Middle frontal gyrus (tissue), 1 donor: ENCODE results near the gene DRGX.

Source experiments
- DNase-seq: peaks from one replicate; pipeline ENCODE4 v3.0.0-alpha.2; 2015; ENCODE audit warnings: low spot score; ENCODE audit errors: extremely low spot score

Gene DRGX

GRCh38 chr10:49347342-49347741 is 48.5 kb downstream of the DRGX start:
- DNase-seq = no peak

- DNase-seq = no peak
Observed at GRCh38 chr10:49344840-49345239, 51.0 kb downstream of the DRGX start.

GRCh38 chr10:49338604-49339003 is 57.3 kb downstream of the DRGX start:
- DNase-seq = no peak

GRCh38 chr10:49335364-49335972 is 60.4 kb downstream of the DRGX start:
- no peak for DNase-seq

GRCh38 chr10:49334964-49335363 is 60.9 kb downstream of the DRGX start:
- no peak for DNase-seq

GRCh38 chr10:49333192-49333591 is 62.7 kb downstream of the DRGX start:
- DNase-seq = no peak

GRCh38 chr10:49332768-49333167 is 63.1 kb downstream of the DRGX start:
- DNase-seq = no peak

- DNase-seq = no peak
Observed at GRCh38 chr10:49332333-49332732, 63.6 kb downstream of the DRGX start.

- no peak for DNase-seq
Observed at GRCh38 chr10:49331431-49331830, 64.5 kb downstream of the DRGX start.

- DNase-seq = no peak
Observed at GRCh38 chr10:49330127-49330665, 65.7 kb downstream of the DRGX start.

GRCh38 chr10:49329146-49329505 is 66.8 kb downstream of the DRGX start:
- no peak for DNase-seq

- DNase-seq = no peak
Observed at GRCh38 chr10:49328401-49329145, 67.3 kb downstream of the DRGX start.

- no peak for DNase-seq
Observed at GRCh38 chr10:49327036-49327813, 68.7 kb downstream of the DRGX start.

GRCh38 chr10:49325916-49326783 is 69.7 kb downstream of the DRGX start:
- no peak for DNase-seq

GRCh38 chr10:49325131-49325915 is 70.6 kb downstream of the DRGX start:
- no peak for DNase-seq

- DNase-seq = no peak
Observed at GRCh38 chr10:49324711-49325110, 71.2 kb downstream of the DRGX start.

- no peak for DNase-seq
Observed at GRCh38 chr10:49323896-49324270, 72.0 kb downstream of the DRGX start.

GRCh38 chr10:49323171-49323895 is 72.6 kb downstream of the DRGX start:
- DNase-seq = no peak

GRCh38 chr10:49322371-49323170 is 73.3 kb downstream of the DRGX start:
- DNase-seq = no peak
